Lung microvascular endothelial cell (primary cell): ENCODE measurements around the gene TUBA1C. TPM values are rescaled to one million over a fixed set of nuclear protein-coding genes. Genes with fewer than 3 reads are reported as not detected.
"Not testable (repeated sequence)": the region's sequence is repeated elsewhere in the genome, so short reads cannot be mapped to it uniquely, and the experiment has no call there.

Experiments used
- DNase-seq, 2 donors: peaks; one replicate each; pipeline versions ENCODE4 v3.0.0 to v3.0.0-alpha.2; 2010; ENCODE audit warnings: low read depth in 2 of 2
- total RNA-seq: library from RNA; depleted of rRNA; stranded (reverse); fragments of >200 nt; gene quantifications from 2 replicates; pipeline ENCODE4 v1.2.1, GENCODE V29; 2014

Gene TUBA1C
- total RNA-seq, 1 donor from 2014 or later: 87.5 TPM

GRCh38 chr12:49255857-49256637 lies 8.8 kb upstream of the TUBA1C start:
- no peak for DNase-seq

- DNase-seq: not testable (repeated sequence)
Observed at GRCh38 chr12:49257508-49258184, 7.2 kb upstream of the TUBA1C start.

DNA sequence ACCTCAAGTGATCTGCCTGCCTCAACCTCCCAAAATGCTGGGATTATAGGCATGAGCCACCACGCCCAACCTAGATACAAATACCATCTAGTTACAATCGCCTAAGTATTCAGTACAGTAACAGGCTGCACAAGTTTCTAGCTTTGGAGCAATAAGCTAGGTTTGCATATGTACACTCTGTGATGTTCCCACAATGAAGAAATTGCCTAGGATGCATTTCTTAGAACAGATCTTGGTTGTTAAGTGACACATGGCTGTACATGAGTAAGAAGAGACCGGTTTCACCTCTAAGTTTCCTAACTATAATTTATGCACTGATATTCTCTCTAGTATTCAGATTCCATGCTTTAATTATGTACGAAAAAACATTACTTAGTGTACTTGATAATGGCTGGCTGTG lies 5.4 kb upstream of the TUBA1C start:
- DNase-seq: no peak

- DNase-seq: peak; percentile 31 to 76
Observed at GRCh38 chr12:49260166-49260565, 4.7 kb upstream of the TUBA1C start.

DNA sequence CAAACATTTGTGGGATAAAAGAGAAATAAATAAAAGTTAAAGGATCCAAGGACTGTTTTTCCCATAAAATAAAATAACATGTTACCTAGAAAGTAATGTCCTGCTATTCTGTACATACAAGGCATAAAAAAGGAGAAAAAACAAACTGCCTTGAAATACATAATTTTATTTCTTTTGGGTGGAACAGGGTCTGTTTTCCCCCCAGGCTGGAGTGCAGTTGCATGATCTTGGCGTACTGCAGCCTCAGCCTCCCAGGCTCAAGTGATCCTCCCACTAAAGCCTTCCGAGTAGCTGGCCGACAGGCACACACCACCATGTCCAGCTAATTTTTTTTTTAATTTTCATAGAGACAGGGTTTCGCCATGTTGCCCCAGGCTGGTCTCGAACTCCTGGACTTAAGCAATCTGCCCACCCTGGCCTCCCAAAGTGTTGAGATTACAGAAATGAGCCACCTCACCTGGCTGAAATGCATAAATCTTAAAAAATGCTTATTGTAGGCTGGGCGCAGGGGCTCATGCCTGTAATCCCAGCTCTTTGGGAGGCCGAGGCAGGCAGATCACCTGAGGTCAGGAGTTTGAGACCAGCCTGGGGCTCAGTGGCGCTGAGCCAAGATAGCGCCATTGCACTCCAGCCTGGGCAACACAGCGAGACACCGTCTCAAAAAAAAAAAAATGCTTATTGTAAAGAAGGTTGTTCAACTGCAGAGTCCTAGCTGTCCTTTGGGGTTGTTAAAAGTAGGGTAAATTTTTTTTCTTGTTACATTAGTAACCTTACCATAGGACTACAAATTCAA lies 4.1 kb upstream of the TUBA1C start:
- no peak for DNase-seq

- no peak for DNase-seq
Observed at GRCh38 chr12:49261721-49262120, 3.2 kb upstream of the TUBA1C start.

DNA sequence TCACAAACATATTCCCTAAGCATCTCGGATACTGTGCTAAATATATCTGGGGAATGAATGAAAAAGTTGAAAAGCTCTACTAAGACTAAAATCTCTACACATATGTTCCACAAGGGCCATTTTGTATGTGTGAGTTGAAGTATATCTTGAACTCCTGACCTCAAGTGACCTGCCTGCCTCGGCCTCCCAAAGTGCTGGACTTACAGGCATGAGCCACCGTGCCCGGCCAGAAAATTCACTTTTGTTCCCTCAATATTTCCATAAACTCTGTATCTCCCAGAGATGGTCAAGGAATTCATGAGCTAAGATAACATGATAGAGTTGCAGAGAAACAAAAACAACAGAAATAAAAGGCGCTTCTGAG lies 1.5 kb upstream of the TUBA1C start:
- no peak for DNase-seq

DNA sequence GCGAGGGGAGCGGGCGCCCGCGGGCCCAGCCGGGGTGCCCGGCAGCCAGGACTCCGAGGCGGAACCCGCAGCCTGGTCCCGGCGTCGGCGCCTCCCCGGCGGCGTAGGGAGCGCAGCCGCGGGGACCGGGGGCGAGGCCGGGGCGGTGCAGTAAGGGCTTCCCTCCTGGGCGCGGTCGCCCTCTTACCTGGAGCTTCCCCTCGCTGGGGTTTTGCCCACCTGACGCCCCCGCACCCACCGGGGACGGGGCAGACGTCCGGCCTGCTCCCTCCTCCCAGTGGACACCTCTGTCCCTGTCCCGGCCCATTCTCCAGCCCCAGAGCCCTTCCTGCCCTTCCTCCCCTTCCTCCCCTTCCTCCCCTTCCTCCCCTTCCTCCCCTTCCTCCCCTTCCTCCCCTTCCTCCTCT lies 413 bp upstream of the TUBA1C start:
- no peak for DNase-seq

- DNase-seq: not testable (repeated sequence)
Observed at GRCh38 chr12:49269191-49269590, 4.3 kb downstream of the TUBA1C start.

GRCh38 chr12:49272790-49273725 lies 8.2 kb downstream of the TUBA1C start:
- DNase-seq: no peak

- DNase-seq: no peak
Observed at GRCh38 chr12:49273726-49274395, 9.0 kb downstream of the TUBA1C start.

DNA sequence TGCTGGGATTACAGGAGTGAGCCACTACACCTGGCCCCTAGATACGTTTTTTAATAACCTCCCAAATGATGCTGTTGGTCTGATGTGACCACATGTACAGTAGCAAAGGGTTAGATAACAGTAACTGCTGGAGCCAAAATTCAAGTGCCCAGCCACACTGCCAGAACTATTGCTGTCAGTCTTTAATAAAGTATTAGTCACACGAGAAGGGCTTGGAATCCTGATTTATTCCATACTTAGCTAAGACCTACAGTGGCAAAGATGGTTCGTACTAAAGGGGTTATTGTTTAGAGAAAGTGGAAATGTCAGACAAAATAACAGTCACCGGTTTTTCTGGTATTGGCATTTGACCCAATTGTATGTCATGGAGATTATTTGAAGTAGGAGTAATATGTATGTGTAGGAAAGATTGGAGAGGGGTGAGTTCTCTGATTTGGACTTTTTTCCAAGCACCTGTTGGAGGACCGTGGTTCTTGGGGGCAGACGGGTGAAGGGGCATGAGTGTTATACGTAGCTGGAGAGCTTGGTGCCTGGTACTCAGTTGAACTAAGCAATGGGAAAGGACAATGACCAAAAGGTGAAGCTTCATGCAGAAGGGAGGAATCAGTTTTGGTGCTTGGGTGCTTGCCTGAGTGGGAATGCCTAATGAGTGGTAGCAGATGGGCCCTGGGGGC lies 9.7 kb downstream of the TUBA1C start:
- DNase-seq: no peak

DNA sequence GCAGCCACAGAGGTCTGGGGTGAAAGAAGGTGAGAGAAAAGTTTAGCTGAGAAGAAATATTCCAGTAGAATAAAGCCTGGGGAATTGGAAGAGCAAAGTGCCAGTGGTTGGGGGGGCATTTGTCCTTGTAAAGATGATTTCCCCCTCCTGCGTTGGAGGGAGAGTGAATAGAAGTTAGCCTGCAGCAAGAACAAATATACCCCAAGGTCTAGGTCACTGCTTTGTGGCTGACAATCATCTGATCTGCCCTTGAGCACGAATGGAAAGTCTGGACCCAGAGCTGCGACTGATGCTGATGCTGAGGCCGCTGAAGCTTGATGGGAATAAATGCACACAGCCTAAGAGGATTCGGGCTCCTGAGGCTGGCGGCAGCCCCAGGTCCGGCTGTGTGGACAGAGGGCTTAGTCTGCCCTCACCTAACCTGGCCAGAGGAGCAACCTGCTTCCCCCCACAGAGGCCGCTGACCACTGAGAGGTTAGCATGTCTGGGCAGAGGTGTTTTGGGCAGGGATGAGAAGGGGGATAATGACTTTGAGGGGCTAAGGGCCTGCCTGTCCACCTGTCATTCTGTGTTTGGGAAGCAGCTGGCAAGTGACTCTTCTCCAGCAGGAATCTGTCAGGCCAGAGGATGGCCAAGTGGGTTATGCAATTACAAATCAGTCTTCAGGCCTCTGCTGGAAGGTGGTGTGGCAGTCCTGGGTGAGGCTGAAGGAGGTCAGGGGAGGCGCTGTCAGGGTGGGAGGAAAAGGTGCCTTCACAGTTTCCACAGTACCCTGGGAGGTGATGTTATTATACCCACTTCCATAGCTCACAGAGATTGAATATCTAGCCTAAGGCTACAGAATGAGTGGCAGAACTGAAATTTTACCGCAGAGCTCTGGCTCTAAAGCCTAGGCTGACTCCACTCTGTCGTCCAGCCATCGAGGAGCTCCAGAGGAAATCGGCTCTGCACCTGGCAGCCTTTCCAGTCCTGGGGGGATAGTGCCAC lies 11.7 kb downstream of the TUBA1C start:
- DNase-seq: no peak

GRCh38 chr12:49277466-49277865 lies 12.6 kb downstream of the TUBA1C start:
- DNase-seq: no peak

DNA sequence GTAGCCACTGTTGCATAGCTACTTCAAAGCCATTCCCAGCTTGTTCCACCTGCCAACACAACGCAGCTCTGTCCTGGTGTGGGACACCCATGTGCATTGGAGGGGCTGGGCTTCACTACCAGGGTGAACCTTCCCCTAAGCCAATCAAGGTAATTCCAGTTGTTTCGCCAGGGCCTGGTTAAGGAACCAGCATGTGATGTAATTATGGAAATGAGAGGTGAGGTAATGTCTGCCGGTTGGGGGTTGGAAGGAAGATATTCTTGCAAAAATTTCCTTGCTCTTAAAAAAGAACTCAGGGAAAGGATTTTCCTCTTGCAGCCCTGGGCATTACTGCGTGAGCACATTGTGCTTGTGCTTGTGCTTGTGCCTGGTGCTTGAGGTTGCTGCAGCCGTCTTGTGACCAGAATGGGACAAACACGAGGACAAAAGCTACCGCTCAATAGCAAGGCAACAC lies 14.9 kb downstream of the TUBA1C start:
- no peak for DNase-seq

DNA sequence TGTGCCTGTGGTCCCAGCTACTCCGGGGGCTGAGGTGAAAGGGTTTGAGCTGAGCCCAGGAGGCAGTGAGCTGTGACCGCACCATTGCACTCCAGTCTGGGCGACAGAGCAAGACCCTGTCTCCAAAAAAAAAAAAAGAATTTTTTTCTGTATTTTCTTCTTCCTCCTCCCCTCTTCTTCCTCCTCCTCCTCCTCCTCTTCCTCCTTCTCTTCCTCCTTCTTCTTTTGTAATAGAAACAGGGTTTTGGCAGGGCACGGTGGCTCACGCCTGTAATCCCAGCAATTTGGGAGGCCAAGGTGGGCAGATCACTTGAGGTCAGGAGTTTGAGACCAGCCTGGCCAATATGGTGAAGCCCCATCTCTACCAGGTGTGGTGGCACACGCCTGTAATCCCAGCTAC lies 15.7 kb downstream of the TUBA1C start:
- not testable (repeated sequence) for DNase-seq

DNA sequence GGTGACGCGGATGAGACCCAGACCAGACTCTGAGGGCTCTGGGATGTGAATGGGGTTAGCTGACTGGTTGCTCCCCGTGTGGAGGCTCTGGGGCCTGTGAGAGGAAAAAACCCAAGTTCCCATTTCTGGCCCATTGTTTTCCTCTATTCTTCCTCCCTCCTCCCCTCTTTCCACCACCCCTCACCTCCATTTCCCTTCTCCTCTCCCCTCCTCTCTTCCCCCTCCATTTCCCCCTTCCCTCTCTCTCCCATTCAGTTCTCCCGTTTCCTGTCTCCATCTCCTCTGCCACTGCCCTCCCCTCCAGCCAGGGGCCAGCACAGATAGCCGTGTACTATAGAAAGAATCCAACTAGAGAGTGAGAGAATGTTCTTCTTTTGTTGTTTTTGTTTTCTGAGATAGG lies 17.4 kb downstream of the TUBA1C start:
- no peak for DNase-seq

DNA sequence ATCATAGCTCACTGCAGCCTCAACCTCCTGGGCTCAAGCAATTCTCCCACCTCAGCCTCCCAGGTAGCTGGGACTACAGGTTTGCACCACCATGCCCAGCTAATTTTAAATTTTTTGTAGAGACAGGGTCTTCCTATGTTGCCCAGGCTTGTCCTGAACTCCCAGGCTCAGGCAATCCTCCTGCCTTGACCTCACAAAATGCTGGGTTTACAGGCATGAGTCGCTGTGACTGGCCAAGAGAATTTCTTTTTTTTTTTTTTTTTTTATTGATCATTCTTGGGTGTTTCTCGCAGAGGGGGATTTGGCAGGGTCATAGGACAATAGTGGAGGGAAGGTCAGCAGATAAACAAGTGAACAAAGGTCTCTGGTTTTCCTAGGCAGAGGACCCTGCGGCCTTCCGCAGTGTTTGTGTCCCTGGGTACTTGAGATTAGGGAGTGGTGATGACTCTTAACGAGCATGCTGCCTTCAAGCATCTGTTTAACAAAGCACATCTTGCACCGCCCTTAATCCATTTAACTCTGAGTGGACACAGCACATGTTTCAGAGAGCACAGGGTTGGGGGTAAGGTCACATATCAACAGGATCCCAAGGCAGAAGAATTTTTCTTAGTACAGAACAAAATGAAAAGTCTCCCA lies 18.0 kb downstream of the TUBA1C start:
- DNase-seq: not testable (repeated sequence)
